Activated T-cell treated with anti-CD3 and anti-CD28 coated beads for 4 hours (primary cell): ENCODE measurements around the gene TMEM239.
"Not testable (repeated sequence)": the region's sequence is repeated elsewhere in the genome, so short reads cannot be mapped to it uniquely, and the experiment has no call there.

Experiments
- DNase-seq: peaks from one replicate; pipeline ENCODE4 v3.0.0-alpha.2; 2020

The TMEM239 gene

DNA sequence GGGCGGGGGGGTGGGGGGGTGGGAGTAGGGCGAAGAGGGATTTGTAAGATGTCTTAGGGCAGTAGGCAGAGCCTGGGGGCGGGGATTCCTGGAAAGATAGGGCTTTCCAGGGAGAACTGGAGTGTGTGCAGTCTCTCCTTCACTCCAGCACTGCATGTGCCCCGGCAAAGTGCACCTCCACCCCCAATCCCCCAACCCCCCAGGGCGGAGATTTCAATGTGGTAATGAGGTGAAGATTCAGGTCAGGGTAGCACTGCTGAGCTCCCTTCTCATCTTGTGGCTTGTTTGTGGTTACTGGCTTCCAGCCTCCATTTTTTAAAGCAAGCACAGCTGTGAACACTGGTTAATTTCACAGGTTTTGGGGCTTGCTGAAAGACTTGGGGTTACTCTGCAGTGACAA lies 5.9 kb downstream of the TMEM239 start:
- DNase-seq = no peak

DNA sequence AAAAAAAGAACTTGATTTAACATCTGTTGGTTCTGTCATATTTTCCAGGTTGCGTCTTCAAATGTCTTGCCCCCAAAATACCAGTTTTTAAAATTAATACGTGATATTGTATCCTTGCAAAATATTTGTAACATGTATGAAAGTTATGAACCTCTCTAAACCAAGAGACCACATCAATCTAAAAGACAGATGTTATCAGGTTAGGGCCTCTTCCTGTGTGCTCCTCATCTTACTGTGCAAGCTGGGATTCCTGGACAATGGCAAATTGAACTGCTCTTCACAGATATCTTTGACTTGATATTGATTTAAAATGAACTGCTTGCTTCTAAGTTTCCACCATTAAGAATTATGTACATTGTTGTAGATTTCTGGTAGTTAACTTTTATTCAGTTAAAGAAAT lies 9.6 kb downstream of the TMEM239 start:
- no peak for DNase-seq

DNA sequence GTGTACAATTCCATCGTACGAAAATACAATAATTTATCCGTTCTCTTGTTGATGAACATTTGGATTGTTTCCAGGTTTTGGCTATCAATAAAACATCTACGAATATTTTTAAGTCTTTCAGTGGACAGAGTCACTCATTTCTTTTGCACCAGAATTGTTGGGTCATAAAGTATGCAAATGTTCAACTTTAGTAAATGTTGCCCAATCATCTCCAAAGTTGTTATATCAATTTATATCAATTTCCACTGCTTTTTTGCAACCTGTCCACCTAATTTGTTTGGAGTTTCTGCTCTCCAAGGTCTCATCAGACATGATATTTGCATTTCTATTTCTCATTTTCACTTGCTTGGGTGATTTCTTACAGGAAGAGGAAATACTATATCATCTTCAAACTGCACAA lies 10.5 kb downstream of the TMEM239 start:
- no peak for DNase-seq

DNA sequence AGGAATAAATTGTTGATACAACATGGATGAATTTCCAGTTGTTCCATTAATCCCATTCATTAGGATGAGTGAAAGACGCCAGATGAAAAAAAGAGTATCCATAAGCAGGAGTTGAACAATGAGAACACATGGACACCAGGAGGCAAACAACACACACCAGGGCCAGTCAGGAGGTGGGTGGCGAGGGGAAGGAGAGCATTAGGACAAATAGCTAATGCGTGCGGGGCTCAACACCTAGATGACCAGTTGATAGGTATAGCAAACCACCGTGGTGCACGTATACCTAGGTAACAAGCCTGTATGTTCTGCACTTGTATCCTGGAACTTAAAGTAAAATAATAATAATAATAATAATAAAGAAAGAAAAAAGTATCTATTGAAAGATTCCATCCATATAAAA lies 13.2 kb downstream of the TMEM239 start:
- DNase-seq = no peak

DNA sequence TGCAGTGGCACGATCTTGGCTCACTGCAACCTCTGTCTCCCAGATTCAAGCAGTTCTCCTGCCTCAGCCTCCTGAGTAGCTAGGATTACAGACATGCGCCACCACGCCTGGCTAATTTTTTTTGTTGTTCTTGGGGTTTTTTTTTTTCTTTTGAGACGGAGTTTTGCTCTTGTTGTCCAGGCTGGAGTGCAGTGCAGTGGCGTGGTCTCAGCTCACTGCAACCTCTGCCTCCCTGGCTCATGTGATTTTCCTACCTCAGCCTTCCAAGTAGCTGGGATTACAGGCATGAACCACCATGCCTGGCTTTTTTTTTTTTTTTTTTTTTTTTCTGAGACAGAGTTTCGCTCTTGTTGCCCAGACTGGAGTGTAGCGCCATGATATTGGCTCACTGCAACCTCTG lies 15.0 kb downstream of the TMEM239 start:
- DNase-seq = not testable (repeated sequence)

DNA sequence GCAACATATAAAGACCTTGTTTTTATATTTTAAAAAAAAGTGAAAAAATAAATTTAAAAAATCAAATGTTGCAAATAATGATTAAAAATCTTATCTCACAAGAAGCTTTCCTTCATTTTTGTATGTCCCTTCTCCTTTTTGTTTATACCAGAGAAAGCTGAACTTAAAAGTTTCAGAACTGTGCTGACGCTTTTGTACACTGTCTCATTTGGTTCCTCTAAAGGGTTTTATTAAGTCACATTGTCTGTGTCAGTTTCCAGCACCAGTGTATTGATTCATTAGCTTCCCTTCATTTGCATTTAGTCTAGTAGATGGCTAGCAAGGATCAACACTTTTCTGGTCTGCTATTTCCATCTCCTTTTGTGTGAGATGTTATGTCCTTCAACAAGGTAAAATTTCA lies 17.6 kb downstream of the TMEM239 start:
- DNase-seq = no peak

DNA sequence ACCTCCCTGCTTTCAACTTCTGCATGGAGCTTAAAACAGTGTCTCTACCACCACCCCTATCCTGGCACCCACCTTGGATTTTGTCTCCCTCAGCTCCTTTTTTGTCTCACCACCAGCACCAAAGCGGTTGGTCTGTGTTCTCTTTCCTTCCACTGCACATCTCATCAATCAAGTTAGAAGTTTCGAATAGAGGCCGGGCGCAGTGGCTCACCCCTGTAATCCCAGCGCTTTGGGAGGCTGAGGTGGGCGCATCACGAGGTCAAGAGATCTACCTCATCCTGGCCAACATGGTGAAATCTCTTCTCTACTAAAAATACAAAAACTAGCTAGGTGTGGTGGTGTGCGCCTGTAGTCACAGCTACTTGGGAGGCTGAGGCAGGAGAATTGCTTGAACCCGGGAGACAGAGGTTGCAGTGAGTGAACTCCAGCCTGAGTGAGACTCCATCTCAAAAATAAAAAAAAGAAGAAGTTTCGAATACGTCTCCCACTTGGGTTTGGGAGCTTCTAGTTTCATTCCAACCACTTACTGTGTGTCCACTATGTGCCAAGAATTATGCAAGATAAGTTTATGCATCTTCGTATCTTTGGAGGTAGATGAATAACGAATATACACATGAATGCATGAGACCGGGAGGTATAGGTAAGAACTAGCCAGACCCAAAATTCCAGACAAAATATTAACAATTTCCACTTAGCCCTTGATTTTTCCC lies 18.4 kb downstream of the TMEM239 start:
- DNase-seq = no peak

DNA sequence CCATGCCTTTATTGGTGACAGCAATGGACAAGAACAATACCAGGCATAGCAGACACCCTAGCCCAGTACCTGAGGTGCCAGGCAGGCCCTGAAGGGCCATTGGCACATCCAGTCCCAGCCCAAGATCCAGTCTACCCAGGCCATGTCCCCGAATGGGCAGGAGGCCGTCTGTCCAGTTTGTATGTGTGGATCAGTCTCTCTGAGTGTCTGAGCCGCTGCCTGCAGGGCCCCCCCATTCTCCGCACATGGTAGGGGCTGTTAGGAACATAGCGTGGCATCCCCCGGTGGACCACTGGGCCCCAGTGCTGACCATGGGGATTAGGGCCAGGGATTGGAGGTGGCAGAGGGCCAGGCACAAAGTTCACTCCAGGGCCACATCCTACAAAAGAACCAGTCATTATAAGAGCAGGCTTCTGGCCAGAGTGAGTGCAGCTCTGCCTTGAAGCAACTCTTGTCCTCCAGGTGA lies 19.2 kb downstream of the TMEM239 start:
- DNase-seq = no peak

DNA sequence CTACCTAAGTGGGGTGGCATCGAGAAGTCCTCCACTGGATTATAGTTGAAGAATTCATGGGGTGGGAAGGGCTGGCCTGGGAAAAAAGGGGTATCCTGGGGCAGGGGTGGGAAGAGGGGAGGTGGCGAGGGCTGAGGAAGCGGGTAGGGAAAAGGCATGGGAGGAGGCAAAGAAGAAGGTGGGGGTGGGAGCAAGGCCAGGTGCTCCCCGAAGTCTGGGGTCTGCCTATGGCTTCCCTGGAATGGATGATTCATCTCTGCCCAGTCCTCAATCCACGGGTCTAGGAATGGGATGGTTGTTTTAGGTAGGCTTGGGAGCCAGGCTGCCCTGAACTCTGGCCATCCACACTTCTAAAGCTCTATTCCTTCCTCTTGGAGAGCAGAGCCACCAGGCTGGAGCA lies 19.9 kb downstream of the TMEM239 start:
- no peak for DNase-seq

DNA sequence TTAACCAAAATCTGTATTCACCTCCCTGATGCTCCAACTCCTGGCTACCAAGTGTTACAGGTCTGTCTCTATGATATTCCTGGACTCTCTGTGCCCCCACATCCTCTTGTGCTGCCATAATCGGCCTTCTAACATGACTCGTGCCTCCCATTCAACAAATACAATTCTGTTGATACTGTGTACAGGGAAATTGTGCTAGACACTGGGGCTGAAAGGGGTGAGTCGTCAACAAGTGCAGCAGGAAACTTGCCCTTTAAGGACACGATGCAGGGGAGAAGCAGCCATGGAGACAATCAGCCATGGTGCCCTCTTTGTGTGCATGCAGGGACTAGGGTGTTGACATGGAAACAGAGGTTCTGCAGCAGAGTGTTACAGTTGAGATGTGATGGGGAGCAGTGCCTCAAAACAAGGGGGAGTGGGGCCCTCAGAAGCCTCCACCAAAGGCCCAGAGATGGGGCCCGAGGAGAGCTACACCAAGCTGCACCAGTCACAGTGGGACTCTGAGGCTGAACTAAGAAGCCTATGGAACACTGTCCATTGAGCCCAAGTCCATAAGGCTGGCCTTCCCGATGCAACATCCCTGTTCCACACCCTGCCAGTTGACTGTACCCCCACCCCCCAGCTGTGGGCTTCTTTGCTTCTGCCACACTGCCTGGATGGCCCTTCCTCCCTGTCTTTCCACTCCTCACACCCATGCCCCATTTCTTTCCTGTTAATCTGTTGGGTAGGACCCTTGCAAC lies 21.2 kb downstream of the TMEM239 start:
- no peak for DNase-seq

DNA sequence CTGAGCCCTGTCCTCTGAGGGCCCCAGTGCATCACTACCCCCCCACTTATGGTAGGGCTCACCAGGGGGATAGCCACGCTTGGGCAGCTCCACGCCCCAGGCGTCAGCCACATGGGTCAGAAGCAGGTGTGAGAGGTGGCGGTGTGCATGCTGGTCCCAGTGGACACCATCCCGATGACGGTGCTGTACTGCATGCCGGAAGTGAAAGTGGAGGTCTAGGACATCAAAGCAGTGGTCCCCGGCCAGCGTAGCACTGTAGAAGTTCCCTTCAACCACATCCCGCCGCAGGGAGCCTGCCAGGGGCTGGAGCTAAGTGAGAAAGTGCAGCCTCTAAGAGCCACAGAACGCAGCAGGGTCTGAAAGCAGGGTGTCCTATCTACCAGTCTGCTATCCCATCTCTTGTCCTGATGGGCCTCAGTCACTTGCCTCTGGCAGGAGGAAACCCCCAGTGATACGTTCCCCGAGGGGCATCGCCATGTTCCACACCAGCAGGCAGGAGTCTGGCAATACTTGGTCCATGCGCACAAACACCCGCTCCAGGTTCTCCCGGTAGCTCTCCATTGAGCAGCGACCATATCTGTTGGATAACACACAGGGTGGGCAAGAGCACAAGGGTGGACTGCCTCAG lies 22.1 kb downstream of the TMEM239 start:
- DNase-seq = no peak

DNA sequence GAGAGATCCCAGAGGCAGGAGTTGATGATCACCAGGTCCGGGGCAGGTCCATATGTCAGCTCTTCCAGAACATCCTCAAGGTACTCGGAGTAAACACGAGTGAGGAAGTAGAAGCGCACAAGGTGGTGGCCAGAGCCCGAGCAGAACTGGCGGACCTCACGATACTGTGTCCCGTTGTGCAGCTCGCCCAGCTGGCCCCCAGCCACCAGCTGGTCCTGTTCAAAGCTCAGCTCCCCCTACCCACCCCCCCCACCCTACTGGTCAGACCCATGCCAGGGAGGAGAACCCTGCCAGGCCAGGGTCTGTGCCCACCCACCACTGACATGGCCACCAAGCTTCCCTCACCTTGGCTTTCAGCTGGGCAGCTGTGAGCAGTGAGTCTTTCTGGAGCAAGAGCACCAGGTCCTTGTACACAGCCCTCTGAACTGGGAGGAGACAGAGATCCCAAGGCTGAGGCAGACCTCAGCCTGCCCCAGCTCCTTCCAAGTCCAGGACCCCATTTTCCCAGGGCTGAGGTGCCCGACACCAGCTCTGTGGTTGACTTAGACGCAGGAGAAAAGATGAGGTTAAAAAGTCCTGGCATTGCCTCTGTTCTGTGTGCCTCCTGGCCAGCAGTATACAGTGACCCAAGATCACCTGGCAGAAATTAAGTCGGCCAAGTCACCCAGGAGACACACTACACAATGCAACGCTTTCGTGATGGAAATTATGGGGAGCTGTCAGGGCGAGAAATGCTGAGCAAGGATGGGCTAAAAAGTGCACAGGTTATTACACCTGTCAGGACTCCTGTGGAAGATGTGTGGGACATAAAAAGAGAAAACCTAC lies 22.9 kb downstream of the TMEM239 start:
- no peak for DNase-seq

DNA sequence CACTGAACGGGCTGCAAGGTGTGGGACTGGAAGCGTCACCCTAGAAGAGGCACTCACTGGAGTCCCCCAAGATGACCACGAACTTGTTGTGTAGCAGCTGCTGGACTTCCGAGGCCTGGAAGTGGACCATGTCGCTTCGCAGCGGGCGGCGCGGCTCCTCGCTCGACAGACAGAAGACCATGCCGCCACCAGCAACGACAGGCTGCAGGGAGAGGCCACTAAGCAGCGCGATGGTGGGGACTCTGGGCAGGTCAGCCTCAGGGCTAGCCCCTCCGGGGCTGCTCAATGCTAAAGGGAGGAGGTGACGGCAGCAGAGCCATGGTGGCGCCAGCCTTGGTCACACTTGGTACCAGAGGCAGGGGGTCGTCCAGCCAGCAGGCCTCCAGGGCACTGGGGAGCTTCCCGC lies 23.6 kb downstream of the TMEM239 start:
- DNase-seq = no peak

DNA sequence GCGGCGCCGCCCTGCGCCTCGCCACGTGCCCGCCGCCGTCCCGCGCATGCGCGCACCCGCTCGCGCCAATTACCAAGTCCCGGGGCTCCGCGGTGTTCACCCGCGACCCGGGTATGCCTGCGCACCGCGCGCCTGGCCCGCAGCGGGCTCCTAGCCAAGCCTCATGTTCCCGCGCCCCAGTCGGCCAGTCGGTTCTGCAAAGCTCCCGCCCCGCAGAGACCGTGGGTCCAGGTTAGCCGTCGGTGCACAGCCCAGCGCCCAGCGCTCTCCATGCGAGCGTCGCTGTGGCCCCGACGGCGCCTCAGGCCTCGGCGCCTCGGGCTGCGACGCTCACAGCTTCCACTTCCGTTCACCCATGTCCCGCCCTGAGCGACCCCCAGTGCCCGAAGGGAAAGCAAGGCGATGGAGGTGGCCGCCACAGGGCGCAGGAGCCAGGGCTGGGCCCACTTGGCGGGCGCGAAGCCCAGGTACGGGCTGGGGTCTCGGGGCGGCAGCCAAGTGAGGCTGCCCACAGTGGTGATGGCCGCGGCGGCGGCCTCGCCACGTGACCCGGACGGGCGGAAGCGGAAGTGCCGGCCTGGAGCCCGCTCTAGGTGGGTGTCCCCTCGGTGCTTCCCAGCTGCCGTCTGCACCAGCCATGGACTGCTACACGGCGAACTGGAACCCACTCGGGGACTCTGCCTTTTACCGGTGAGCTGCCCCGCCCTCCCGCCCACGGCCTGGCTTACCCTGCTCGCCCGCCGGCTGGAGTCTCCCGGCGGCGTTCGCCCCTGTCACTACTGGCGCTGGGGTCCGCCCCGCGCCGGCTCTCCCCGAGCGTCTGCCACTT lies 24.2 kb downstream of the TMEM239 start, which contains the start of the genes PCED1A and VPS16:
TSS of gene PCED1A (minus strand) at position 518 of the 829 bp plus-strand sequence. CDS start 743 bp downstream, outside the sequence.
TSS of gene VPS16 (plus strand) at position 608 of the 829 bp plus-strand sequence. CDS start at position 638, 30 bp downstream.
- peak; percentile 83 for DNase-seq

DNA sequence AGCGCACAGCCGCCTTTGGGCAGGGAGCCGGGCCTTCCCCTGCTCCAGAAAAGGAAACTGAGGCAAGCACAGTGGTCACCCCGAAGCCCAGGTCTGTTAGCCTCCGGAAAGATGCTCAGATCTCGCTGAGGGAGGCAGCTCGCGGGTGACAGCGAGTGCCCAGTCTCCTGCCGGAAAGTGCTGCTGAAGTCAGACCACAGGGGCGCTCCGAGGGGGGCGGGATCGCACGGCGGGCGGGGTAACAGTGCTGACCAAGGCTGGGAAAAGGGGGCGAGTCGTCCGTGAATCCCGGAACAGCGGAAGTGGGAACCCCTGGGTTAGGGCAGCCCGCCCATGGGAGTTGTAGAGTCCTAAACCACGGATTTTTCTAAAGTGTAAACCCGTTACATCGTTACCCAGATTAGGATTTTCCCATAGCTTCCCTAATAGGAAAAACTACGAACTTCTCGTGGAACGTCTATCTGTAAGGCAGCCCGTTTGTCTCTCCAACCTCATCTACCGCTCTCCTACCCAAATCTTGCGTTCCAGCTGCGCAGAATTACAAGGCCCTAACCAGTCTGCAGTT lies 24.9 kb downstream of the TMEM239 start:
- no peak for DNase-seq

DNA sequence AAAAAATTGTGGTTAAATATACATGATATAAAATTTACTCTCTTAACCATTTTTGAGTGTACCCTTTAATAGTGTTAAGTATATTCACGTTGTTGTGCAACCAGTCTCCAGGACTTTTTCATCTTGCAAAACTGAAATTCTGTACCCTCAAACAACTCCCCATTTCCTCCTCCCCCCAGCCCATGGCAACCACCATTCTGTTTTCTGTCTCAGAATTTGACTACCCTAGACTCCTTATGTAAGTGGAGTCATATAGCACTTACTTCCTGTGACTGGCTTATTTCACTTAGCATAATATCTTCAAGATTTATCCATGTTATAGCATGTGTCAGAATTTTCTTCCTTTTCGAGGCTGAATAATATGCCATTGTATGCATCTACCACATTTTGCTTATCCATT lies 29.4 kb downstream of the TMEM239 start:
- DNase-seq = no peak

DNA sequence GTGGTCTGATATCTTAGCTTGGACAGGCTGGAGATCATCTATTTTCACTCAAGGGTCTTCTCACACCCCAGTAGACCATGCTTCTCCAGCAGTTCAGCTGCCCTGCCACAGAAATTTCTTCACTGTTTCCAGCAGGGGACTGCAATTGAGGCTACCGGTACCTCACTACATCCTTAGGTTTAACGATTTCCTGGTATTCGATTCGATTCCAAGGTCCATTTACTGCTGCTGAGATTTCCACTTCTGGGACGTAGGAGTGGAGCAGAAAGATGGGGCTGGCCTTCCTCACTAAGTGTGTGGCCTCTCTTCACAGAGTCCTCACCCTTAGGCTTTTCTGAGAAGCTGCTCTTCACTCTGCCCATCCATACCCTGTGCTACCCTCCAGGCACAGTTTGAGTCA lies 30.5 kb downstream of the TMEM239 start:
- no peak for DNase-seq

DNA sequence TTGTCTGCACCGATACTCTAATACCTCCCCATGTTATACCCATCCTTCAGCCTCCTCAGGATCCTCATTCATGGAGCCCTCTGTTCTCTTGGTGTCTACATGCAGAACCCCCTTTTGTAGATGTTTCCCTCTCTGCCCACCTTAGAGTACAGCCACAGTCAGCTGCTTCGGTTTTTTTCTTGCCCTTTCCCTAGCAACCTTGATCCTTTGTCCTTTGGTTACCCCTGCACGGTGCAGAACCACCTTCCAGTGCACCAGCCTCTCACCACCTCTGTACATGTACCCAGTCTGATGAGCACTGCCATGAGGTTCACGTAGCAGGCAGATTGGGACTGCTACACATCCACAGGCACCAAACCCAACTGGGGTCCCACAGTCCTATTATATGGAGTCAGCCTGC lies 31.6 kb downstream of the TMEM239 start:
- DNase-seq = no peak

DNA sequence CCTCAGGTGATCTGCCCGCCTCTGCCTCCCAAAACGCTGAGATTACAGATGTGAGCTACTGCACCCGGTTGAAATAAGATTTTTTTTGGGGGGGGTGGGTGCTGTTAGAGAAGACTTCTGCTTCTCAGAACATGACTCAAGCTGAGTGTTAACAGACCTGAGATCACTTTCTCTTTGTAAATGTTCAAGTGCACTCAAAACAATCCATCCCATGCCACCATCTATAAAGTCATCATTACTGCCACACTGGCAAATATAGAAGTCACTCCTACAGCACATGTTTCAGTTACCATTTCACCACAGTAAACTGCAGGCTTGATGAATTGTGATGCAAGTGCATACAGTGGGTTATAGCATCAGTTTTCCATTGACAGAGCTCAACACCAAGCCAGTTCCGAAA lies 33.4 kb downstream of the TMEM239 start:
- DNase-seq = no peak

DNA sequence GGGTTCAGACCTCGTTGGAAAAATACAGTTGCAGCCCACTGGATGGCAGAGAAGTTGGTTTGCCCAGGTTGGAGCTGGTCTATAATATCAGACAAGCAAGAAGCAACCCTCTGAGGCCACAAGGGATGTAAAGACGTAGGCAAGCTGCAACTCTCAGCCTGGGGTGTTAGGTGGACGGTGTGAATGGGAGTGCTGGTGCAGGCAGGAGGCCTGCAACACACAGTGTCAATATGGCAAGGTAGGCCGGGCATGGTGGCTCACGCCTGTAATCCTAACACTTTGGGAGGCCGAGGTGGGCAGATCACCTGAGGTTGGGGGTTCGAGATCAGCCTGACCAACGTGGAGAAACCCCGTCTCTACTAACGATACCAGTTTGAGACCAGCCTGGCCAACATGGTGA lies 34.9 kb downstream of the TMEM239 start:
- DNase-seq = no peak

DNA sequence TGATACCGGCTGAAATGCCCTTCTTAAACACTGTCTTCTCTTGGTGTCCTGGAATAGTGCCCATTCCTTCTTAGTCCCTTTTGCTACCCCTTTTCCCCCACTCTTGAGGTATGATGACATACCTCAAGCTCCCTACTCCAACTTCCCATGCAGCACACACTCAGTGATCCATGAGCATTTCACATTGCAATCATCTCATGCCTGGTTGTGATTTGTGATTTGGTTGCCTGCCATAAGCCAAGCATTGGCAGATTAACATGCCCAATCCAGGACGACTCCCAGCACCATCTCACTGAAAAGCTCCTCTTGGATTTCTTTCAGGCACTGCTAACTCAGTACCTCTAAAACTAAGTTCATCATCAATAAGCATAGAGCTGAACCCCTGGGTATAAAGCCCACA lies 42.4 kb downstream of the TMEM239 start:
- DNase-seq = no peak
